Measurements from ENCODE around the gene ADAM33.

Gene ADAM33

DNA sequence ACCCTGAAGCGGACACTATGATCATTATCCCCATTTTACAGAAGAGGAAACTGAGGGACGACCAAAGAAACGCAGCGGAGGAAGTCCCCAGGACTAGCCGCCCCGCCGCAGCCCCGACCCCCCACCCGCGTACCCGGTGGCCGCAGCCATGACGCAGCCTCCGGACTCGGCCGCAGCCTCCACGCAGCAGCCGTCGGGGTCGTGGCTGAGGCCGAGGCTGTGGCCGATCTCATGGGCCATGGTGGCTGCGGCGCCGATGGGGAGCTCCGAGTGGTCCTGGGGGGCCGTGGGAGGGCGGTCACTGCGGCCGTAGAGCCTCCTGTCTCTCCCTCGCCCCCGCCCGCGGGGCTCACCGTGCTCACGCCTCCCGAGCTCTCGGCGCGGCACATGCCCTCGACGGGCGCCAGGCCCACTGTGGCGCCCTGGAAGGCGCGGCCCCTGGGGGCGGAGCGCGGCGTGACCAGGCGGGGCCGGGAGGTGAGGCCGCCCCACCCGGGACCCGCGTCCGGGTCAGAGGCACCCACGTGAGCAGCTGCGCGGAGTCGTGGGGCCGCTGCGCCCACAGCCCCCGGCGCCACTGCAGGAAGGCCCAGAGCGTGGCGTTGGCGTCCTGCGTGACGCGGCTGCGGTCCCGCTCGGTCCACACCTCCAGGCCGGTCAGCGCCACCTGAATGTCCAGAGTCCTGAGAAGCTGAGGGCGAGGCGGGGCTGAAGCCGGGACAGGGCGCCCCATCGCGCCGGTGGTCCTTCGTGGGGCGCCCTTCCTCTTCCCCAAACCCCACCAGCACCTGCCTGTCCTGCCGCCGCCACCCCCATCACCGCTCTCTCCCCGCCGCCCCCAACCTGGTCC is 8.4 kb downstream of the ADAM33 start:
- Histone ChIP-seq H3K36me3 (ENCODE audit: insufficient read depth, low read length) (no peaks in the 10 kb centered on the region), H3K9ac (ENCODE audit: low read depth, low read length) (no peak overlapping the region), H3K4me1 (ENCODE audit: insufficient read depth, low read length) (no peaks in the 10 kb centered on the region), H3K27ac (ENCODE audit: low read depth, low read length) (no peak overlapping the region), H3K4me3 (ENCODE audit: low read length) (no peak overlapping the region), H3K9me3 (ENCODE audit: insufficient read depth, low read depth, low read length) (no peaks in the 10 kb centered on the region), H3K27me3 (ENCODE audit: insufficient read depth, low read length) (peaks cover 16% of the 10 kb centered on the region)
- 96% methylated on average over 90 of the region's 90 CpGs for WGBS

DNA sequence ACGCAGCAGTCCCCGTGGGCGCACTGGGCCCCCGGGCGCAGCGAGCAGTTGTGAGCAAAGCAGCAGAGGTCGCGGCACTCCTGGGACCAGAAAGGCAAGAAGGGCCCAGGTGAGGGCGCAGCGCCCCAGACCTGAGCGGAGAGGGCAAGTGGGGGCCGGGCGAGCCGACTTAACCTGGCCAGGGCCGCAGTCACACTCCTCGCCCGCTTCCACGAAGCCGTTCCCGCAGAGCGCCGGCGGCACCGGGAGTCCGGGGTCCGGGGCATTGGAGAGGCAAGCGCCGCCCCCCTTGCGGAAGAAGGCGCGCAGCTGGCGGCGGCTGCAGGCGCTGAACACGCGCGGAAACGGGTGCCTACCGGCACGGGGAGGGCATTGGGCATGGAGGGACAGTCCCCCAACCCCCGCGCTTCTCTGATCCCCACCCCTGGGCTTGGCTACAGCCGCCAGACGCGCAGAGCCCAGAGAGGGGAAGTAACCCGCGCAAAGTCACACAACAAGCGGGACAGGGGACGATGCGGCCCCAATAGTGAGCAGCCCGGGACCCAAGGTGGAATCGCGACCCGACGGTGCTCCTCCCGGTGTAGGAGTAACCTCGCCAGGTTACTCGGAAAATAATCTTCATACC is 9.2 kb downstream of the ADAM33 start:
- Histone ChIP-seq H3K27me3 (ENCODE audit: insufficient read depth, low read length) (peaks cover 16% of the 10 kb centered on the region), H3K4me3 (ENCODE audit: low read length) (peak overlapping the region; percentile 35; the same call in 1 of the 2 replicates), H3K4me1 (ENCODE audit: insufficient read depth, low read length) (no peaks in the 10 kb centered on the region), H3K9ac (ENCODE audit: low read depth, low read length) (no peak overlapping the region), H3K36me3 (ENCODE audit: insufficient read depth, low read length) (no peaks in the 10 kb centered on the region), H3K9me3 (ENCODE audit: insufficient read depth, low read depth, low read length) (no peaks in the 10 kb centered on the region), H3K27ac (ENCODE audit: low read depth, low read length) (no peak overlapping the region)
- 95% methylated on average over 58 of the region's 58 CpGs for WGBS

DNA sequence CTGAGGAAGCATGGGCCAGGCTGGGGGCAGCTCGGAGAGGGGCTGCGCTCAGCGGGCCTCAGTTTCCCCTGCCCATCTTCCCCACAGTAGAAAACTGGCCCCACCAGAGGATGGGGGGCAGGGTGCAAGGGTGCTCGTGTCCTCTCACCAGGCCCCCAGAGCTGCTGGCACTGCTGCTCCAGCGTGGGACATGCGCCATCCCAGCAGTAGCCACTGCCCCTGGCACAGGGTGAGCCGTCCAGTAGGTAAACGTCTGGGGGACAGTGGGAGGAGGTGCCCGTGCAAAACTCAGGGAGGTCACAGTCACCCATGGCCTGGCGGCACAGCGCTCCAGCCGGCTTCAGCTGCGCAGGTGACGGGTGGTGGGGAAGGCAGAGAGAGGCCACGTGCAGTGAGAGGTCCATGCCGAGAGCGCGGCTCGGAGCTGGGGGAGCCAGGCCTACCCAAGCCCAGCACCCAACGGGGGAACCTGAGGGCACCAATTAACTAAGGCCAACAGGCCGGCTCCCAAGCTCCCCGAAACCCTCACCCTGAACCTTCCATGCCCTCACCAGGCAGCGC is 9.7 kb downstream of the ADAM33 start:
- no peak overlapping the region for H3K27ac ChIP-seq (ENCODE audit: low read depth, low read length)
- H3K9me3 ChIP-seq (ENCODE audit: insufficient read depth, low read depth, low read length) = no peaks in the 10 kb centered on the region
- no peaks in the 10 kb centered on the region for H3K36me3 ChIP-seq (ENCODE audit: insufficient read depth, low read length)
- no peaks in the 10 kb centered on the region for H3K4me1 ChIP-seq (ENCODE audit: insufficient read depth, low read length)
- 94% methylated on average over 23 of the region's 23 CpGs for WGBS
- H3K4me3 ChIP-seq (ENCODE audit: low read length) = peak overlapping the region; percentile 35; the same call in 1 of the 2 replicates
- H3K9ac ChIP-seq (ENCODE audit: low read depth, low read length) = no peak overlapping the region
- H3K27me3 ChIP-seq (ENCODE audit: insufficient read depth, low read length) = peaks cover 16% of the 10 kb centered on the region

DNA sequence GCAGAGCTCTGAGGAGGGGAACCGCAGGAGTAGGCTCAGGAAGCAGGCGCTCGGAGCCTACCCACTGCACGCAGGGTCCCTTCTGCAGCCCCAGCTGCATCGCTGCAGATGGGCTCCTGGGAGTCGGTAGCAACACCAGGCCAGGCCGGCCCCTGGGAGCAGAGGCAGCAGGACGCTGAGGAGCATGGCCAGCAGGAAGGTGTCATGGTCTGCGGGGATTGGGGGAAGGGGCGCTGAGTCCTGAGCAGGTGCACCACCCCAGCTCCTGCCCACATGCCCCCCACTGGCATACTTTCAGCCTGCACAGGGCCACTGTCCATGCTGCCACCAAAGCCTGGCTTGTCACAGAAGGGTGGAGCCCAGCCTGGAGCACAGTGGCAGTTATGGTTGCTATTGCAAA is 10.9 kb downstream of the ADAM33 start:
- Histone ChIP-seq H3K9me3 (ENCODE audit: insufficient read depth, low read depth, low read length) (no peaks in the 10 kb centered on the region), H3K4me1 (ENCODE audit: insufficient read depth, low read length) (no peaks in the 10 kb centered on the region), H3K4me3 (ENCODE audit: low read length) (no peak overlapping the region), H3K27ac (ENCODE audit: low read depth, low read length) (no peak overlapping the region), H3K36me3 (ENCODE audit: insufficient read depth, low read length) (no peaks in the 10 kb centered on the region), H3K27me3 (ENCODE audit: insufficient read depth, low read length) (peaks cover 16% of the 10 kb centered on the region), H3K9ac (ENCODE audit: low read depth, low read length) (no peak overlapping the region)
- WGBS = 89% methylated on average over 10 of the region's 10 CpGs

DNA sequence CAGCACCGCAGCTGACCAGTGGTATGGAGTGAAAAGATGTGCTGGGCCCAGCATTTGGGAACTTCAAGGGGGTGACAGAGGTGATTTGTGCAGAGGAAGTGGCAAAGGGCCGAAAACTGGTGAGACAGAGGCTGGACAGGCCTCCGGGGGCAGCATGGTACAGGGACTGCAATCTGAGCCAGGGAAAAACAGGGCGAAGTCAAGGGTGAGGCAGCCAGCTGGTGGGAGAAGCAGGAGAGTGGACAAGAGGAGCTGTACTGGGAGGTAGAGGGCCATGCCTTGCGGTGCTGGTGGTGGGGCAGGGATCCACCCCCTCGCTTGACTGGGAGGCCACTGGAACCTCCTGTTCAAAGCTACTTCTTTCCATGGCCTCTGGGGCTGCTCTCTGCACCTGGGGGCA is 11.3 kb downstream of the ADAM33 start:
- Histone ChIP-seq H3K9ac (ENCODE audit: low read depth, low read length) (no peak overlapping the region), H3K27ac (ENCODE audit: low read depth, low read length) (no peak overlapping the region), H3K9me3 (ENCODE audit: insufficient read depth, low read depth, low read length) (no peaks in the 10 kb centered on the region), H3K4me3 (ENCODE audit: low read length) (no peak overlapping the region), H3K36me3 (ENCODE audit: insufficient read depth, low read length) (no peaks in the 10 kb centered on the region), H3K27me3 (ENCODE audit: insufficient read depth, low read length) (peaks cover 16% of the 10 kb centered on the region), H3K4me1 (ENCODE audit: insufficient read depth, low read length) (no peaks in the 10 kb centered on the region)
- 77% methylated on average over 6 of the region's 6 CpGs for WGBS

DNA sequence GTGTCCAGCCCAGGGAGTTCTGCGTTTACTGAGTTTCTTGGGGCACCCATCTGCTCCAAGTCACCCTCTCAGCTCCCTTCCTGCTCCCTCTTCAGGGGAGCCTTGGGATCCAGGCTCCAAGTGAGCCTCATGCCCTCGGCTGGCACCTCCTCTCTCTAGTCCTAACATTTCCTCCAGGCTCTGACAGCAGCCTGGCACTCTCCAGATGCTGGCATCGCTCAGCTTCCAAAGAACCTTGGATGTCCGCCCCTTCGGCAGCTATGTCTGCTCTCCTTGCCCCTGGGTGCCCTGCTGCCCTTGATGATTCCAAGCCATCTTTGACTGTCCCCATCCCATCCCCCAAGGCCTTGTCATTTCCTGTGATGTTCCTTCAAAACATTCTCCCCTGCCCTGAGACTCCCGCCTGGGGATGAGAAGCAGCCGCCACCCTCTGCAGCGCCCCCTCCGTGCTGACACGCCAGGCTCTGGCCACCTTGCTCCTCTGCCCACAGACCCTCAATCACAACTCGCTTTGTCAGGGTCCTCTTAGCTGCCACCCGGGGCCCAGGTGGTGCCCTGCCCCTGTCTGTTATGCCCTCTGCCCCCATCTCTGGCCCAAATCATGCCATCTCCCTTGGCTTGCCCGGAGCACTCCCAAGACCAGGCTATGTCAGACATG is 12.0 kb downstream of the ADAM33 start:
- no peaks in the 10 kb centered on the region for H3K9me3 ChIP-seq (ENCODE audit: insufficient read depth, low read depth, low read length)
- H3K27me3 ChIP-seq (ENCODE audit: insufficient read depth, low read length) = peaks cover 16% of the 10 kb centered on the region
- H3K27ac ChIP-seq (ENCODE audit: low read depth, low read length) = no peak overlapping the region
- H3K9ac ChIP-seq (ENCODE audit: low read depth, low read length) = no peak overlapping the region
- H3K4me3 ChIP-seq (ENCODE audit: low read length) = no peak overlapping the region
- no peaks in the 10 kb centered on the region for H3K36me3 ChIP-seq (ENCODE audit: insufficient read depth, low read length)
- 85% methylated on average over 13 of the region's 13 CpGs for WGBS
- no peaks in the 10 kb centered on the region for H3K4me1 ChIP-seq (ENCODE audit: insufficient read depth, low read length)

DNA sequence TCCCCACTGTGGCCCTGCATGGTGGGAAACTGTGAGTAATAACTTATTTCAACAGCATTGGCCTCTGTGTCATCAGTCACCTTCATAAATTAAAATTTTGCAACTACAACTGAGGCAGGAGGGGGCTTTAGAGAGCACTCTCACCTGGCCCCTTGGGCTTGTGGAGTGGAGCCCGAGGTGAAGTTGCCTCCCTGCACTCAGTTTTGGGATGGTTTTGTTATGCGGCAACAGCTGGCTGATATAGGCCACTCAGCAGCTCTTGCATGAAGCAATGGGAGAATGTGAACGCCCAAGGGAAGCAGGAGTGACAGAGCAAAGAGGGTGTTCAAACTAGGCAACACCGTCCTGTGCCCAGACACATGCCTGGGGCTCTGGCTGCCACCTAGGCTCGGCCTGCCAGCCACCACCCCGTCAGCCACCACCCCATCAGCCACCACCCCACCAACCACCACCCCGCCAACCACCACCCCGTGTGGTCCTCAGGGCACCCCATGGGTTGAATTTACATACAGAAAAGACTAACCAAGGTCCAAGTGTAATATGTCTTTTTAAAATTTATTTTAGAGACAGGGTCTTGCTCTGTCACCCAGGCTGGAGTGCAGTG is 14.3 kb downstream of the ADAM33 start:
- Histone ChIP-seq H3K9me3 (ENCODE audit: insufficient read depth, low read depth, low read length) (no peaks in the 10 kb centered on the region), H3K27me3 (ENCODE audit: insufficient read depth, low read length) (peaks cover 20% of the 10 kb centered on the region), H3K27ac (ENCODE audit: low read depth, low read length) (no peak overlapping the region), H3K9ac (ENCODE audit: low read depth, low read length) (no peak overlapping the region), H3K4me3 (ENCODE audit: low read length) (no peak overlapping the region), H3K36me3 (ENCODE audit: insufficient read depth, low read length) (no peaks in the 10 kb centered on the region), H3K4me1 (ENCODE audit: insufficient read depth, low read length) (no peaks in the 10 kb centered on the region)
- 87% methylated on average over 8 of the region's 8 CpGs for WGBS

DNA sequence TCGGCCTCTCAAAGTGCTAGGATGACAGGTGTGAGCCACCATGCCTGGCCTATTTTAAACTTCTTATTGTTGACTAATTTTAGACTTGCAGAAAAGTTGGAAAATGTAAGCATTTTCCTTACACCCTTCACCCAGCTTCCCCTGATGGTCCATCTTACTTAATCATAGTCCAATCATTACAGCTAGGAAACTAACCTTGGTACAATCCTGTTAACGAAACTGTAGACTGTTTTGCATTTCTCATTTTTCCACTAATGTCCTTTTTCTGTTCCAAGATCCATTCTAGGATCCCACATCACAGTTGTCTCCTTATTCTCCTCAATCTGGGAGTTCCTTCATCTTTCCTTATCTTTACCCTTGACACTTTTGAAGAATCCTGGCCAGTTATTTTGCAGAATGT is 18.0 kb downstream of the ADAM33 start:
- no peaks in the 10 kb centered on the region for H3K9me3 ChIP-seq (ENCODE audit: insufficient read depth, low read depth, low read length)
- H3K27me3 ChIP-seq (ENCODE audit: insufficient read depth, low read length) = peaks cover 46% of the 10 kb centered on the region
- no peak overlapping the region for H3K4me3 ChIP-seq (ENCODE audit: low read length)
- no peaks in the 10 kb centered on the region for H3K4me1 ChIP-seq (ENCODE audit: insufficient read depth, low read length)
- no peaks in the 10 kb centered on the region for H3K36me3 ChIP-seq (ENCODE audit: insufficient read depth, low read length)
- H3K27ac ChIP-seq (ENCODE audit: low read depth, low read length) = no peak overlapping the region
- no peak overlapping the region for H3K9ac ChIP-seq (ENCODE audit: low read depth, low read length)
- 91% methylated on average over 2 of the region's 2 CpGs for WGBS

DNA sequence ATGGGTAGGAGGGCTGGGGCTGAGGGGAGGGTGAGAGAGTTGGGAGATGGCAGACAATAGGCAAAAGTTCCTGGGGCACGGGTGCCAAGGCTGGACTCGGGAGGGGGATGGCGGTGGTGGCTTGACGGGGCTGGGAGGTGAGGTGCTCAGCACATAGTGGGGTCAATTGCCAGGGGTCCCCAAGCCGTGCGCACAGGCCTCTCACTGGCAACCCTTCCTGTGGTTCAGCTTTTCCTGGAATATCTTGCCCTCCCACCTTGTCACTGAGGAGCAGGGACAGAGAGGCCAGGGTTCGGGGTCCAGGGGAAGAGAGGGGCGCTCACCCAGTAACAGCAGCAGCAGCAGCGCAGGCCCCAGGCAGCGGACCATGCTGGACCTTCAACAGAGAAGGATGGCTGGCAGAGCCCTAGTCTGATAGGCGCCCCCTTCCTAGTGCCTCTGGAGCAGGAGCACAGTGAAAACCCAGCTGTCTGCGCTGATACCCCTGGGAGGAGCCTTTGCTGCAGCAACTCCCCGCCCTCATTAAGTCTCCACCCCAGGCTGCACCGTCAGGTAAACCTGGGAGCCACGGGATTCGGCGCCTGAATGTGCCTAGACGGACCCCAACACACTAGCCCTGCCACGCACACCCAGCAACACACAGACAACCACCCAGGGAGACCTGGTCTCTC is 18.6 kb downstream of the ADAM33 start, which contains the start of gene GFRA4:
Gene GFRA4 (minus strand): TSS at position 369 of the 671 bp plus-strand sequence. CDS start 0 bp downstream, at position 369.
- no peaks in the 10 kb centered on the region for H3K4me1 ChIP-seq (ENCODE audit: insufficient read depth, low read length)
- no peak within 1 kb of the TSS for H3K9ac ChIP-seq (ENCODE audit: low read depth, low read length)
- H3K4me3 ChIP-seq (ENCODE audit: low read length) = no peak within 1 kb of the TSS
- no peaks in the 10 kb centered on the region for H3K36me3 ChIP-seq (ENCODE audit: insufficient read depth, low read length)
- WGBS = 70% methylated on average over 19 of the region's 19 CpGs
- peaks cover 46% of the 10 kb centered on the region for H3K27me3 ChIP-seq (ENCODE audit: insufficient read depth, low read length)
- no peaks in the 10 kb centered on the region for H3K9me3 ChIP-seq (ENCODE audit: insufficient read depth, low read depth, low read length)
- H3K27ac ChIP-seq (ENCODE audit: low read depth, low read length) = no peak within 1 kb of the TSS

DNA sequence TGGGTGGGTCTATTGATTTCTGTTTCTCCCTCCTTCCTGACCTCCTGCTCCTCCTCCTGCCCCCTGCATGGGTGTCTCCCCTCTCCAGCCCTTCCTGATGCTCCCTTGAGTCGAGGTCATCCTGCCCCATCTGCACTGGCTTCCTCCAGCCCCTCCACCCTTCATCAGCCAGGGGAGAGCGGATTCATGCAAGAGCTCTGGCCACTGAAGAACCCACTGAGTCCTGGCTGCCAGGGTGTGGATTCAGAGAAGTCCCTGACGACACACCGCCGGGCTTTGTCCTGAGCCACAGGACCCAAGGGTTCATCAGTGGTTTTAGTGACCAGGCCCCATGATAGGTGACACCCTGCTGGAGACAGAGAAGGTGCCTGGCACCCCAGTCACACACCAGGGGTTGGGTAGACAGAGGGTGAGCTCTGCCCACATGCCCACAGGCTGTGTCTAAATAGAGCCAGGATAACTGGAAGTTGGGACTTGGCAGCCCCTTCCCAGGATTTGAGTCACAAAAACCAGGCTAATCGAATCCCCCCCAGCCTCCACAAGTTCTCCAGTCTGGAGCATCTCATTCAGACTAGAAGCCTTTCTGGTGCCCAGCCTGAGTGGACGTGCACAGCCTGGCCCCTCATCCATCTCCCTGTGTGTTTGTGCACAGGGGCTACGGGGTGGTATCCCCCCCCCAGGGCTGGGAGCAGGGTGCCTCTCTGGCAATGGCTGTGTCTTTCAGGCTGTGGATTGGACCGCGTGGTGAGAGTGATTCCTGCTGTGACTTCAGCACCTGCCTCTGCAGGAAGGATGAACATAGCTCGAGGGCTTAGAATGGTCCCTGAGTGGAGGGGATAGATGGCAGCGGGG is 19.8 kb downstream of the ADAM33 start:
- no peaks in the 10 kb centered on the region for H3K4me1 ChIP-seq (ENCODE audit: insufficient read depth, low read length)
- no peak overlapping the region for H3K4me3 ChIP-seq (ENCODE audit: low read length)
- no peaks in the 10 kb centered on the region for H3K36me3 ChIP-seq (ENCODE audit: insufficient read depth, low read length)
- H3K9ac ChIP-seq (ENCODE audit: low read depth, low read length) = no peak overlapping the region
- H3K9me3 ChIP-seq (ENCODE audit: insufficient read depth, low read depth, low read length) = no peaks in the 10 kb centered on the region
- peaks cover 46% of the 10 kb centered on the region for H3K27me3 ChIP-seq (ENCODE audit: insufficient read depth, low read length)
- H3K27ac ChIP-seq (ENCODE audit: low read depth, low read length) = no peak overlapping the region
- WGBS = 77% methylated on average over 12 of the region's 12 CpGs

Data from HUES64 (cell line).